ENCODE results near the gene CEBPA.

DNA sequence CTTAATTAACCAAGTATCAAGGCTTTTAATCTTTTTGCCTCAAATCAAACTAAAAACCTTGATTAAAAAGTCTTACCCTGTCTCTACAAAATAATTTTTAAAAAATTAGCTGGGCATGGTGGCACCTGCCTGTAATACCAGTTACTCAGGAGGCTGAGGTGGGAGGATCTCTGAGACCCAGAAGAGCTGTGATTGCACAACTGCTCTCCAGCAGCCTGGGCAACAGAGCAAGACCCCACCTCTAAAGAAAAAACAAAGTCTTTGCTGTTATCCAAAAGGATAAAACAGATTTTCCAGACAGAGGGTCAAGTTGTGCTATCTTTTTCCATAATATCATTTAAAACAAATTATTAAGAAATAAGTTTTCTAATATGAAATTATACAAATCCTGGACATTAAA lies 44.3 kb upstream of the CEBPA start:
- TF ChIP-seq, protein P1, sequence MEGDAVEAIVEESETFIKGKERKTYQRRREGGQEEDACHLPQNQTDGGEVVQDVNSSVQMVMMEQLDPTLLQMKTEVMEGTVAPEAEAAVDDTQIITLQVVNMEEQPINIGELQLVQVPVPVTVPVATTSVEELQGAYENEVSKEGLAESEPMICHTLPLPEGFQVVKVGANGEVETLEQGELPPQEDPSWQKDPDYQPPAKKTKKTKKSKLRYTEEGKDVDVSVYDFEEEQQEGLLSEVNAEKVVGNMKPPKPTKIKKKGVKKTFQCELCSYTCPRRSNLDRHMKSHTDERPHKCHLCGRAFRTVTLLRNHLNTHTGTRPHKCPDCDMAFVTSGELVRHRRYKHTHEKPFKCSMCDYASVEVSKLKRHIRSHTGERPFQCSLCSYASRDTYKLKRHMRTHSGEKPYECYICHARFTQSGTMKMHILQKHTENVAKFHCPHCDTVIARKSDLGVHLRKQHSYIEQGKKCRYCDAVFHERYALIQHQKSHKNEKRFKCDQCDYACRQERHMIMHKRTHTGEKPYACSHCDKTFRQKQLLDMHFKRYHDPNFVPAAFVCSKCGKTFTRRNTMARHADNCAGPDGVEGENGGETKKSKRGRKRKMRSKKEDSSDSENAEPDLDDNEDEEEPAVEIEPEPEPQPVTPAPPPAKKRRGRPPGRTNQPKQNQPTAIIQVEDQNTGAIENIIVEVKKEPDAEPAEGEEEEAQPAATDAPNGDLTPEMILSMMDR (IDR thresholded peaks at IDR 0.05; ENCODE audit: borderline replicate concordance, extremely low read depth, low read length, poor library complexity, severe bottlenecking): no peak
- TF ChIP-seq EZH2 (IDR thresholded peaks at IDR 0.05; ENCODE audit: borderline replicate concordance, low read depth, low read length, severe bottlenecking): no peak
